GM12874 (cell line): ENCODE data around the gene F13A1.

ENCODE experiments used
- TF ChIP-seq, protein P1 (sequence below): IDR thresholded peaks from 2 replicates; pipeline ENCODE4 v1.5.1; 2011; ENCODE audit warnings: low read depth, mild to moderate bottlenecking, control low read depth, low read length, moderate library complexity; ENCODE audit not compliant: insufficient read depth

Gene F13A1

DNA sequence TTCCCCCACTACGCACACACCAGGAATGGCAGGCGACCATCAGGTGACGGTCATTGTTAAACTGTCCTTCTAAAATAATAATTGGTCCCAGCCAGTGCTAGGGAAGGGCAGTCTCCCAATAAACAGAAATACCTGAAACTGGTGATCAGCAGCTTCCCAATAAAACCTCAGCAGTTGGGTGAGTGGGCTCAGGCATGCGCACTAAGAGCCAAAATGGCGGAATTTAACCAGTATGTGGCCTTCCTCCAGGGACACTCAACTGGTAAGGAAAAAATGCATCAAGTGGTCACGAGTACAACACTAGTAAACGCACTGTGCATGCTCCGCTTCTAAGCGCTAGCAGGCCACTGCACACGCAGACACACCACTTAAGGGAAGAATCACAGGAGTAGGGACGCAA is 34.8 kb downstream of the F13A1 start:
- TF ChIP-seq, protein P1, sequence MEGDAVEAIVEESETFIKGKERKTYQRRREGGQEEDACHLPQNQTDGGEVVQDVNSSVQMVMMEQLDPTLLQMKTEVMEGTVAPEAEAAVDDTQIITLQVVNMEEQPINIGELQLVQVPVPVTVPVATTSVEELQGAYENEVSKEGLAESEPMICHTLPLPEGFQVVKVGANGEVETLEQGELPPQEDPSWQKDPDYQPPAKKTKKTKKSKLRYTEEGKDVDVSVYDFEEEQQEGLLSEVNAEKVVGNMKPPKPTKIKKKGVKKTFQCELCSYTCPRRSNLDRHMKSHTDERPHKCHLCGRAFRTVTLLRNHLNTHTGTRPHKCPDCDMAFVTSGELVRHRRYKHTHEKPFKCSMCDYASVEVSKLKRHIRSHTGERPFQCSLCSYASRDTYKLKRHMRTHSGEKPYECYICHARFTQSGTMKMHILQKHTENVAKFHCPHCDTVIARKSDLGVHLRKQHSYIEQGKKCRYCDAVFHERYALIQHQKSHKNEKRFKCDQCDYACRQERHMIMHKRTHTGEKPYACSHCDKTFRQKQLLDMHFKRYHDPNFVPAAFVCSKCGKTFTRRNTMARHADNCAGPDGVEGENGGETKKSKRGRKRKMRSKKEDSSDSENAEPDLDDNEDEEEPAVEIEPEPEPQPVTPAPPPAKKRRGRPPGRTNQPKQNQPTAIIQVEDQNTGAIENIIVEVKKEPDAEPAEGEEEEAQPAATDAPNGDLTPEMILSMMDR, result no peak

DNA sequence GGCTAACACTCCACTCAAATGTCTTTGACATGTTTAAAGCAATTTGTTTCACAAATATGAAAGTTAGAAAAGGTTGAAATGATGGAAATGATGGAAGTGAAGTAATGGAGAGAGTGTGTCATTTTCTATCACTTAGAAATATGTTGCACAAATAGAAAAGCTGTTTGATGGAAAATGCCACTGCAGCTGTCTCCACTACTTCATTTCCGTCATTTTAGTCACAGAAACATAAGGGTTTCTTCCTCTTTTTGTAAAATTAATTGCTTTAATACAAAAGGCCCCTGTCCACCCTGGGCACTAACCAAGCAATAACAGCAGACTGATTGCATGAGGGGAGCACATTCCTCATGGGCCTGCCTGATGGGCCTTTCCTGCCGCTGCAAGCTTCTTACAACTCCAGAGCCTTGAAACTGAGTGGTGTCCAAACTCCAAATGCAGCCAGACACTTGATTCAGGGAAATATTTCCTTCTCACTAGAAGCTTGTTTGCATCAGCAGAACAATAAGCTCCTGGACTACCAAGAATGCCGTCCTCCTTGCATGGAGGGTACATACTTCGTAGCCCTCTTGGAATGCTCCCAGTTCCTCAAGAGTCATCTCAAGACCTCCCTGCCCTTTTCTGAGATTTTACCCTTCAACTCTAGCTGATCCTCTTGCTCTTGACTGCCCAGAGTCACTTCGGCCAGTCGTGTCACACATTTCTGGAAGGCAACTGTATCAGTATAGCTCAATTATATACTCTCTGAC is 36.1 kb downstream of the F13A1 start:
- TF ChIP-seq, protein P1, result no peak

DNA sequence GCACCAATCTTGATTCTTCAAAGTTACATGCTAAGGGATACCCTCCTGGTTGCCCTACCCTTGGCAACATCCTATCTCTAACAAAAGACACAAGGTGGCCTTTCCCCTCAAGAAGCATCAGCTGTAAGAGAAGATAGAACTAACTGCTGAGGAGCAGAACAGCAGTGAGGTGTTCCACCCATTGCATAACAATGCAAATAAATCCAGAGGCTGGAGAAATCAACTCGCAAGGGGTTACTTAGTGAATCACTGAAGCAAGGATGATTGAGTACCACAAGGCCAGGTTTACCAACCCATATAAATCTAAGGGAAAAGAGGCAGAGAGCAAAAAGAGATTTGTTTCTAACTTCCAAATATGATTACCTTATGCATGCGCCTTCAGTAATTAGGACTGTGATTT is 36.7 kb downstream of the F13A1 start:
- TF ChIP-seq, protein P1, result no peak

DNA sequence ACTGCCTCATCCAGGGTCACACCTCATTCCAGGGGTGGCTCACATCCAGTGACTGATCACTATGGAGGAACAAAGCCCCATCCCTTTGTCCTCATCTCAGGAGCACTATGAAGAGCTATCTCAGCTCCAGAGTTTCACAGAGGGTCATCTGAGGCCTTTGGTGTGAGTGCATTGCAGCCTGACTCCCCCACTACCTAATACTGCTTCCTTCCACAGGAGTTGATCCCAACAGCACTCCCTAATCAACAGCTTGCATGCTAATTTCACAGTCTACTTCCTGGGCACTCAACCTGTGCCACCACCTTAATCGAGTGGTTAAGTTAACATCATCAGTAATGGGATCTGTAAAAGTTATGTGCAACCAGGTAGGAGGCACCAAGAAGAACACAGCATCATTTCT is 37.7 kb downstream of the F13A1 start:
- TF ChIP-seq, protein P1, result no peak

DNA sequence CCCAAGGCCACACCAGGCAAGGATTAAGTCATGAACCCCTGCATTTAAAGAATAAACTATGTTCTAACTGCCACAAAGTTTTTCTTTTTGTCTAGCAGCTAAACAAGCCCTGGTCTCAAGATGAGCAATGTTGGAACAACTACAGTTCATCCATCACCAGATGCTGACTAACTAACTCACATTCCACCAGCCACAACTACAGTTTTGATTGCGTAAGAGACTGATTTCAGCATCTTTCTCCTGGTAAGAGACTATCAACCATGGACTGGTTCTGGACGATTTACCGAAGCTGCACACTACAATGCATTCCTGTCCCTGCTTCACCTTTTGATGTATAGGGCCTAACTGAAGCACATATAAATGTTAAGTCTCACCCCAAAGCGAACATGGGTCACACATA is 43.0 kb downstream of the F13A1 start:
- TF ChIP-seq, protein P1, result no peak

DNA sequence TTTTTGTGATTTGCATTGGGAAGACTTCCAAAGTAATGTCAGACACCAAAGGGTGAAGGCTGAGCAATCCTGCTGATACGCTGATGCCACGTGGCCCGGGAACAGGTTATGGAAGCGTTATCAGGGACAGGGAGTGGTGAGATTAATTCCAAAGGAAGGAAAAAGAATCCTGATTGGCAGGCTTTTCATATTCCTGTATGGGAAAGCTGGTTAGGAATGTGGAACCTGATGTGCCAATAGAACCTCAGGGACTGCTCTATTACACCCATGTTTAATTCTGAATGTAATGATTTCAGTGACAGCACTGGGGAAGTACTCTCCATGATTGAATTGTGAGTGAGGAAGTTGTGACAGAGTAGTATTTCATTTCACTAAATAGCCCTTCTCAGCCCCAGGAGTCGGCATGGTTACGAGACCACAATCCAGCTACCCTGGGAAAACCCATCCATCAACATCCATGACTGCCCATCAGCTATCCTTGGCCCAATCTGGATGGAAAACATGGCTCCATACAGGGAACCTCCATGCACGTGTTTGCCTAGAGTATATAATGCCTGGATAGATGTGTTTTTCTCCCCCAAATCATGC is 49.4 kb downstream of the F13A1 start:
- TF ChIP-seq, protein P1, result no peak

DNA sequence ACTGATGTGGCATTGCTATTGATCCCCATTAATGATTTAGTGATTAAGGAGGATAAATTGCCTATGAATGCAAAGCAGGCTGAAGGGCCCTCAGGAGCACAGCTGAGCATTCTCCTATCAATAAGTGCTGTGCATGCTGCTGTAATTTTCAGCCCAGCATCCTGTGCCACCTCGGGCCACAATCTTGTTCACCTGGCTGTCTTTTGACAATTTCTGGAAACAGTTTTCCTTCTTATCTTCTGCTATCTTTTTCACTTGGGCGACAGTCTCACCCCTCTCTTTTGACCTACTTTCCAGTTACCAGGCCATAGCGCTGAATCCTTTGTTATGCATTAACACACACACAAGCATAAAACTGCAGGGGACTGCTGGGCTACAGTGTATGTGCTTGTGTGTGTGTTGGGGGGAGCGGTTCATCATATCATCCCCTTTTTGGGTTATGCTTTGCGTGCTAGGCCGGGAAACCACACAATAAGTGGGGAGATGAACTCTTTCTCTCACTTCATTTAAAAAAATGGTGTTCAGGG is 60.2 kb downstream of the F13A1 start:
- TF ChIP-seq, protein P1, result no peak
